GM12878 (cell line): ENCODE data around the gene CHD5.

ENCODE experiments used
- CREB1 ChIP-seq: IDR thresholded peaks from 2 replicates; pipeline ENCODE4 v1.6.1; 2012; ENCODE audit warnings: low read depth, mild to moderate bottlenecking, inconsistent platforms
- CTCF ChIP-seq, 3 experiments: IDR thresholded peaks in 2 of 3; conservative IDR thresholded peaks in 1 of 3; 2 replicates each; pipeline ENCODE4 v1.5.1; 2011; ENCODE audit warnings: low read depth in 3 of 3, low read length in 3 of 3, mild to moderate bottlenecking in 3 of 3, control low read depth in 2 of 3, moderate library complexity in 2 of 3, inconsistent platforms in 1 of 3, mixed read lengths in 1 of 3; ENCODE audit not compliant: control insufficient read depth in 2 of 3, insufficient read depth in 1 of 3; ENCODE audit errors: extremely low read depth in 1 of 3
- MAX ChIP-seq: IDR thresholded peaks from 2 replicates; pipeline ENCODE4 v1.6.1; 2012; ENCODE audit warnings: low read depth, low read length, improper control_type of control experiment
- POLR2A ChIP-seq: IDR thresholded peaks from 2 replicates; pipeline ENCODE4 v1.6.1; 2011; ENCODE audit warnings: low read depth, mild to moderate bottlenecking, low read length
- SP1 ChIP-seq: IDR thresholded peaks from one replicate; pipeline ENCODE4 v1.6.1; 2011; ENCODE audit warnings: low read depth, low read length

- TF ChIP-seq SP1: no peak
- no peak for TF ChIP-seq POLR2A
- no peak for TF ChIP-seq CTCF (IDR thresholded peaks at IDR 0.05 in 2 of 3, conservative IDR thresholded peaks at IDR 0.05 in 1 of 3; ENCODE audit: control insufficient read depth in 2 of 3, extremely low read depth in 1 of 3, insufficient read depth in 1 of 3, low read depth in 3 of 3, low read length in 3 of 3)
- TF ChIP-seq CREB1: no peak
- TF ChIP-seq MAX: no peak
These were observed 12.5 kb downstream of the CHD5 start for GRCh38 chr1:6167391-6168303.
